Prostate gland (tissue), 2 donors: Measurements from ENCODE around the gene KCND2.

Source experiments
- POLR2A ChIP-seq: fragments of 450-650 bp; IDR thresholded peaks from one replicate; pipeline ENCODE4 v1.6.1; 2016; ENCODE audit warnings: antibody characterized with exemption, mild to moderate bottlenecking
- POLR2AphosphoS5 ChIP-seq: sonication (generic); formaldehyde crosslinking; IDR thresholded peaks from one replicate; pipeline ENCODE4 v1.6.1; 2017; ENCODE audit warnings: antibody characterized with exemption
- TF ChIP-seq, protein P1 (sequence below), 4 experiments: fragments of 200-600 bp in 2 of 4; fragments of 450-650 bp in 2 of 4; sonication (generic) in 2 of 4; IDR thresholded peaks; 1 replicate in 3 of 4; 2 replicates in 1 of 4; pipeline ENCODE4 v1.5.1; 2016 to 2019; ENCODE audit warnings: antibody characterized with exemption in 4 of 4, mild to moderate bottlenecking in 2 of 4, moderate library complexity in 2 of 4

DNA sequence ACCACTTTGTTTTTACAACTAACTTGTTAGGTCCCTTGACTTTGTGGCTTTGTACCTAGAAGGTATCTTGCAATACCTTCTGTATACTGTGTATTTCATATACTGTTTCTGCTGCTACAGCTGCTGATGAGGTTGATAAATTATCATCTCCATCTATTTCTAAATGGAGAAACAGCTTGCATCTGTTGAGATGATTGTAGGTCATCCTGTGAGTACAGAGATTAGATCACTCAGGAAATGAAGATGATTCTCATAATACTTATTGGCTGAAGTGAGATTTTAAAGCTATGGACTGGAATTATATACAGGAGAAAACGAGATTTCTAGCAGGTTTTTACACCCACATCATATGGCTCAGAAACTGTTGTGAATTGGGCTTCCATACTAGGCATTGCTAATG, 280.5 kb downstream of the KCND2 start:
- TF ChIP-seq POLR2A = no peak
- TF ChIP-seq, protein P1, sequence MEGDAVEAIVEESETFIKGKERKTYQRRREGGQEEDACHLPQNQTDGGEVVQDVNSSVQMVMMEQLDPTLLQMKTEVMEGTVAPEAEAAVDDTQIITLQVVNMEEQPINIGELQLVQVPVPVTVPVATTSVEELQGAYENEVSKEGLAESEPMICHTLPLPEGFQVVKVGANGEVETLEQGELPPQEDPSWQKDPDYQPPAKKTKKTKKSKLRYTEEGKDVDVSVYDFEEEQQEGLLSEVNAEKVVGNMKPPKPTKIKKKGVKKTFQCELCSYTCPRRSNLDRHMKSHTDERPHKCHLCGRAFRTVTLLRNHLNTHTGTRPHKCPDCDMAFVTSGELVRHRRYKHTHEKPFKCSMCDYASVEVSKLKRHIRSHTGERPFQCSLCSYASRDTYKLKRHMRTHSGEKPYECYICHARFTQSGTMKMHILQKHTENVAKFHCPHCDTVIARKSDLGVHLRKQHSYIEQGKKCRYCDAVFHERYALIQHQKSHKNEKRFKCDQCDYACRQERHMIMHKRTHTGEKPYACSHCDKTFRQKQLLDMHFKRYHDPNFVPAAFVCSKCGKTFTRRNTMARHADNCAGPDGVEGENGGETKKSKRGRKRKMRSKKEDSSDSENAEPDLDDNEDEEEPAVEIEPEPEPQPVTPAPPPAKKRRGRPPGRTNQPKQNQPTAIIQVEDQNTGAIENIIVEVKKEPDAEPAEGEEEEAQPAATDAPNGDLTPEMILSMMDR (IDR thresholded peaks at IDR 0.05) = no peak
- no peak for TF ChIP-seq POLR2AphosphoS5
